HG02973 (cell line): Measurements from ENCODE around the gene CHIA.
"Not testable (repeated sequence)": the region's sequence is repeated elsewhere in the genome, so short reads cannot be mapped to it uniquely, and the experiment has no call there.

Source experiments
- ATAC-seq: cut with Tn5 transposase; IDR thresholded peaks from one replicate; pipeline ENCODE4 v1.9.1; 2021; ENCODE audit warnings: moderate library complexity; ENCODE audit not compliant: unreplicated experiment

Gene CHIA

GRCh38 chr1:111283838-111284237 lies 6.8 kb upstream of the CHIA start:
- ATAC-seq, result no peak

GRCh38 chr1:111285879-111286278 lies 4.8 kb upstream of the CHIA start:
- no peak for ATAC-seq

- no peak for ATAC-seq
These were observed 3.7 kb upstream of the CHIA start for GRCh38 chr1:111286912-111287311.

GRCh38 chr1:111289371-111289770 lies 1.3 kb upstream of the CHIA start:
- no peak for ATAC-seq

GRCh38 chr1:111290104-111290503 lies 547 bp upstream of the CHIA start:
- no peak for ATAC-seq

DNA sequence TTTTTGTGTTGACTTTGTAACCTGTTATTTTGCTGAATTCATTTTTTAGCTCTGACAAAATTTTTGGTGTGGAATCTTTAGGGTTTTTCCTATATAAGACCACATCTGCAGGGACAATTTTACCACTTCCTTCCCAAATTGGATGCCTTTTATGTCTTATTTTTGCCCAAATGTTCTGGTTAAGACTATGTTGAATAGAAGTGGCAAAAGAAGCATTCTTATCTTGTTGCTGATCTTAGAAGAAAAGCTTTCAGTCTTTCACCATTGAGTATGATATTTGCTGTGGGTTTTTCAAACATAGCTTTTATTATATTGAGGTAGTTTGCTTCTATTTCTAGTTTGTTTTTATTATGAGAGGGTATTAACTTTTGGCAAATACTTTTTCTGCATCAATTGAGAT lies 3.7 kb downstream of the CHIA start:
- ATAC-seq, result no peak

- ATAC-seq, result no peak
These were observed 11.7 kb downstream of the CHIA start for GRCh38 chr1:111302374-111302773.

DNA sequence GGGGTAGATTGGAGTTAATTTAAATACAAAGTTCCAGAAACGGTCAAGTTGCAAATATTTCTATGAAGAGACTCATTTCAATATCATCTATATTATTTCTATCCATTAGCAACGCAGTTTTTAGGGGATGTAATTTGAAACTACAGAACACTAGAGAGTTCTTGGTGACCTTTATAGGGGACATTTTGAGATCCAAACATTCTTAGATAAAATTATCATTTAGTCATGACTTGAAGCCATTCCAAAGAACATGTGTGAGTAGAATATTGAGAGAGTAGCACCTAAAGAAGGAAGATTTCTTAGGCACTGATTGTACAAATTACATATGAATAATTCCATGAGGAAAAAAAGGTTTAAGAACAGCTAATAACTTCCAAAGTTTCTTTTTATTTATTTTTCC lies 19.0 kb downstream of the CHIA start:
- no peak for ATAC-seq

- ATAC-seq, result no peak
These were observed 27.9 kb downstream of the CHIA start for GRCh38 chr1:111318523-111318922.

GRCh38 chr1:111320066-111320879 lies 29.6 kb downstream of the CHIA start:
- no peak for ATAC-seq

DNA sequence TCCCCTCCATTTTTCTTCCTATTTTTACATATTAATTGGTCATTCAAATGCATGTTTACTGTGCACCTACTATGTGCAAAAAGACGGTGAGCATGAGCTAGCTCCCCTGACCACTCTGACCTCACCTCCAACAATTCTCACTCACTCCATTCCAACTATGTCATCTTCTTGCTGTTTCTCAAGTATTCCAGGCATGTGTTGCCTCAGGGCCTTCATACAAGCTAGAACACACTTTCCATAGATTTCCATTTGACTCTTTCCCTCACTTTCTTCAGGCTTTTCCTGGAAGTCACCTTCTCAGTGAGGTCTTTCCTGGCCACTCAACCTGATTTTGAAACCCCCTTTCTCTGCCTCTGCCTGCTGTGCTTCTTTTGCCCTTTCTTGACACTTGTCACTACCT lies 32.6 kb downstream of the CHIA start:
- ATAC-seq, result no peak

DNA sequence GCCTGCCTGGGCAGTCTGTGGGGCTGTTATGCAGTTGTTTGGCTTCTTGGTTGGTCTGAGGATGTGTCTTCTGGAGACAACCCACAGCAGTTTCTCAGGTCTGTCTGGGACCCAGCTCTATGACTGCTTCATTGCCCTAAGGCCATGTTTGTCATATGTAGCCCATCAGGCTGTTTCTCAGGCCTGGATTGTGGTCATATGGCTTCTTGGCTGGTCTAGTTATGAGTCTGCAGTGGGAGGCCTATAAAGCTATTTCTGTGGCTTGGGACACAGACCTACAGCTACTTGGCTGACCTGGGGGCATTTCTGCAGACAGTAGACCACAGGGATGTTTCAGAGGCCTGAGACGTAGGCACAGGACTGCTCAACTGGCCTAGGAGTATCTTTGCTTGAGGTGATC lies 41.5 kb downstream of the CHIA start:
- peak; percentile 63 for ATAC-seq

DNA sequence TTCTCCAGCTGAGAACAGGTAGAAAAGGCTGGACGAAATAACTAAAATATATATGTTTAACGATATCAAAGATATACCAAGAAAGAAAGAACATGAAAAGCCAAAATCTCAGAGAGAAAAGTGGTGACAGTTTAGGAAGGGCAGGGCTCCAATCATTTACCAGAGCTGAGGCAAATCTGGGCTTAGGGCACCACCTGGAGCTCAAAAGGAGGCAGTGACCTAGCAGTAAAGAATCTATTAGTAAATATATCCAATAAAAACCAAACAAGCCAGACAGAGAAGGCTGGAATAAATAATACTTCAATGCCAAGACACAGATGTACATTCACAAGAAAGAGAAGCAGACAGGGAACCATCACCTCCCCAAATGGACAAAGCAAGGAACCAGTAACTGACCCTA lies 43.5 kb downstream of the CHIA start:
- ATAC-seq, result no peak

- not testable (repeated sequence) for ATAC-seq
These were observed 44.7 kb downstream of the CHIA start for GRCh38 chr1:111335214-111335877.

- not testable (repeated sequence) for ATAC-seq
These were observed 48.2 kb downstream of the CHIA start for GRCh38 chr1:111338849-111339248.

DNA sequence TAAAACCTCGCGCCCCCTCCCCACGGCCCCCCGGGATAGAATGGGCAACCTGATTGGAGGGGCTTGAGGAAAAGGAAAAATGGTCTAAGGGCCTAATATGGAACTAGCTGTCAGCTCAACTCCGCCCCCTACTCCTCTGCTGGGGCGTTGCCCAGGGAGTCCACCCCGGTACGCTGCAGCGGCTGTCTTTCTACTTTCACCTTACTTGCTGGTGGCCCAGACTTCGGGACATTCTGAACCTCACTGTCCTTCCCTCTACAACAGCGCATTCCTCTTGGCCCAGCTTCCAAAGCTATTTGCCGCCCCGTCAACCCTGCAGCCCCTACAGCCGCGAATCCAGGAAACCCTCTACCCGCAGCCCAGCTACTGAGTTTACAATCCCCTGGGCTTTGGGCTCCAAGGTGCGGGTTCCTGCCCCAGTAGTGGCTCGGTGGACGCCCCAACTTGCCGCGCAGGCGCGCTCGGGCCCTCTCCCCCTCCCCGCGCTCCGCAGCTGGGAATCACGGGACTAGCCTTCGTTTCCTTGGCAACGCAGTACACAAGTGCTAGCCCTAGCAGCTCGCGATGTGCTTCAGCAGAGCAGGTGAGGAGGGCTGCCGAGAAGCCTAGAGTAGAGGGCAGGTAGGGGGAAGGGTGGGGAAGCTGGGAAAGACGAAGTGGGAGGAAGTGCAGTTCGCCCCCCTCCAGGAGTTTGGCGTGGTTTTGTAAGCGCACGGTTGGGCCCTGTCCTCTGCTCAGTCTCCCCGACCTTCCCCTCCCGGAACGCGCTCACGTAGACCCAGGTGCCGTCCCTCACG lies 55.6 kb downstream of the CHIA start:
- ATAC-seq, result peak; percentile 88

- no peak for ATAC-seq
These were observed 56.4 kb downstream of the CHIA start for GRCh38 chr1:111347026-111347425.

DNA sequence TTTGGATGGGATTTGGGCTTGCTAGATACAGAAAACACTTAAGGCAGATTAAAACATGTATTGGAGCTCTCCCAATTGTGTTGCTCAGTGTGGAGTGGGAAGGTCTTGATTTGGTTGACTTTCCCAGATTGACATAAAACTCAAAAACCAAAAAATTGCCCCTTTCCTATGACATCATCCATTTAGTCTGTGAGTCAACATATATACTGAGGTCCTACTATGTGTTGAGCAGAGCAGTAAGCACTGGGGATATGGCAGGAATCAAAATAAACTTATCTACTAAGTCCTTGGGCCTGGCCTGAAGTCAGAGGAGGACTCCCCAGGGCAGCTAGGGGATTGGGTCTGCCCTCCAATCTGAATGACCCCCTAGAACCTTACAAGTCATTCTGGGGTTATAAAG lies 61.0 kb downstream of the CHIA start:
- ATAC-seq, result no peak

GRCh38 chr1:111354584-111354983 lies 63.9 kb downstream of the CHIA start:
- ATAC-seq, result no peak

DNA sequence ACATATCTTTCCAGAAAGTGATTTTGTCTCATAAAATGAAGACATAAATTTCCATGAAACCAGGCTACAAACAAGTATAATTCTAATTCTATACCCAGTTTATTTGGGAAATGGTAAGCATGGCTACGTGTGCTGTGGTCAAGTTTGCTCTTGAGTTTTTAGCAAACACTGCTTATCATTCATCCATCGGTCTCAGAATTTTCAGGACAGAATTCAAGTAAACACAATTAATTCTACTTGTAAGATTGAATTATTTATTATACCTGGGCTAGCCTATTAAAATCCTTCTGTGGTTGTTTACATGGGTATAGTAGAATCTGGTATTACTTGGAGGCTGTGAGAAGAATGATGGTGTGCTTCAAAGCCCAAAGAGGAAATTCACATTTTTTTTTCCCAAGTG lies 68.3 kb downstream of the CHIA start:
- no peak for ATAC-seq

DNA sequence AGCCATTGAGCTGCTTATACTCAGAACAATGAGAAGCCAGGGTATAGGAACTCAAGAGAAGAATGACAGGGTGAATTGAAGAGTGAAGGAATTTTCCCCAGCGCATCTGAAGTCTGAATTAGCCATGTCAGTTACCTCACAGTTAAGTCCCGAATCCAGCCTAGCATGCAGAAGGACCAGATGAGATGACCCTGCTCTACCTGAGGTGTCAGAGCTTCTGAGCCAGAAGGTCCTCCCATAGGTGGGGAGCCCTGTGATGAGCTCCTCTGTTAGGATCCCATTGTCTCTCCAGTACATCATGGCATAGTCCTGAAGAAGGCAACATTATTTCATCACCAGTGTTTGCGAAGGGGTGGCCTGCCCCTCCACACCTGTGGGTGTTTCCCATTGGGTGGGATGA lies 68.7 kb downstream of the CHIA start:
- ATAC-seq, result no peak

- ATAC-seq, result not testable (repeated sequence)
These were observed 69.6 kb downstream of the CHIA start for GRCh38 chr1:111360257-111360656.
